AML-193 (cell line): ENCODE results near the gene MMP26.
"Not testable (repeated sequence)": the region's sequence is repeated elsewhere in the genome, so short reads cannot be mapped to it uniquely, and the experiment has no call there.

Source experiments
- DNase-seq, 2 experiments: peaks; one replicate each; lab custom pipeline; 2025; lab: John Stamatoyannopoulos, UW

Gene MMP26

DNA sequence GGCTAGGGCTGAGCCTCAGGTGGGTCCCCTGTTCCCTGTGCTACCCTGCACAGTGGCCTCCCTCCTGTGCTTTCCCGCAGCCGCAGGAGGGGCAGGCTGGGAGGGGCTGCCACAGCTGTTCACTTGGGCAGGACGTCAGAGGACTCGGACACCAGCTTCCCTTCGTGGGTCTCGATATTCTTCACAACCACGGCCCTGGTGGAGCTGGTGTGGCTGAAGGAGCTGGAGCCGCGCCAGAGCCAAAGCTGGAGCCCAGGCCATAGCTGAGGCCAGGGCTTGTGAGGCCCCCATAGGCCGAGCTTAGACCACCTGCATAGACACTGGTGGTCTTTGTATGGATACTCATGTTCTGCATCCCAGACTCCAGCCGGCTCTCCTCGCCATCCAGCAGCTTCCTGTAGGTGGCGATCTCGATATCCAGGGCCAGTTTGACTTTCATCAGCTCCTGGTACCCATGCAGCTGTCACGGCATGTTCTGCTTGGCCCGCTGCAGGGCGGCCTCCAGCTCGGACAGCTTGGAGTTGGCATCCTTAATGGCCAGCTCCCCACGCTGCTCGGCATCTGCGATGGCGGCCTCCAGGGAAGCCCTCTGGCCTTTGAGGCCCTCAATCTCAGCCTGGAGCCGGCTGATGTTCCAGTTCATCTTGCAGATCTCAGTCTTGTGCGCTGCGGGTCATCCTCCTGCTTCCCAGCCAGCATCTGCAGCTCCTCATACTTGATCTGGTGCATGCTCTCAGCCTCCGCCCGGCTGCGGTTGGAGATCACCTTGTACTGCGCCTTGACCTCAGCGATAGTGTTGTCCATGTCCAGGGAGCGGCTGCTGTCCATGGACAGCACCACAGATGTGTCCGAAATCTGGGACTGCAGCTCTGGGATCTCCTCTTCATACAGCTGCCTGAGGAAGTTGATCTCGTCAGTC is 18.3 kb downstream of the MMP26 start:
- not testable (repeated sequence) for DNase-seq

DNA sequence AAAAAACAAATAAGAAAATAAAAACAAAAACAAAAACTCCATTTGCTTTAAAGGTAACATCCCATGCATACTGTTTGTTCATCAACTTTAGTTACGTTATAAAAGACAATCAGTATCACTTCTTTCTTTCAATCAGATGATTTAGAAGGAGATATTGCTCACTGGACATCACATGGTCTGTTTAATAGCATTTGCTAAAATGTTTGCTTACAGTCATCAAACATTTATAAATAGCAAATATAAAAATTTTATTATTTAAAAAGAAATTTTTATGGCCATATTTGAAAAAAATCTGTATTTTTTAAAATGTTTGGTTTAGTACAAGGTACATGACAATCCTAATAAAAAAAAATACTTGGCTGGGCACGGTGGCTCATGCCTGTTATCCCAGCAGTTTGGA is 22.6 kb downstream of the MMP26 start:
- DNase-seq: no peak

- DNase-seq: no peak
Observed at GRCh38 chr11:4740735-4741134, 36.2 kb downstream of the MMP26 start.

DNA sequence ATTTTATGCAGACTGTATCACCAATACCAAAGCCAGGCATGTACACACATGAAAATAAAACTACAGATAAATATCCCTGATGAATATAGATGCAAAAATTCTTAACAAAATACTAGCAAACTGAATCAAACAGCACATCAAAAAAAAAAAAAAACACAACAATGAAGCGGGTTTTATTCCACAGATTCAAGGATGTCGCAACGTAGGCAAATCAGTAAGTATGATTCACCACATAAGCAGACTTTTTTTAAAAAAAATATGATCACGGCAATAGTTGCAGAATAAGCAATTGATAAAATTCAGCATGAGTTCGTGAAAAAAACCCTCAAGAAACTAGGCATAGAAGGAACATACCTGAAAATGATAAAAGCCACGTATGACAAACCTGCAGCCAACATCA is 43.9 kb downstream of the MMP26 start:
- no peak for DNase-seq

DNA sequence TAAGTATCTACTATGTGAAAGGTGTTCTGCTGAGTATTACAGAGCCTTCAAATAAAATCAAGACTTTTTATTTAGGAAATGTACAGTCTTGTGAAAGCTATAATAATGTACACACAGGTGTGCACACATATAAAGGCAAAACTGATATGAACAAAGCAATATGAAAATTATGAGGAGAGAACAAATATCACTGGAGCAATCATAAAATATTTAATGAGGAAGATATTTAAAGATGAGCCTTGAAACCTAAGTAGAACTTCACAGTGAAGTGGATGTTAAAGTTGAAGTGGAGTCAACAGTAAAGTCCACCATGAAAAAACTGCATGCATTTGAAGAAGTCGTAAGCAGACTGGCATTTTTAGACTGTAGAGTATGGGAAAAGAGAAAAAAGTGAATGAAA is 46.6 kb downstream of the MMP26 start:
- no peak for DNase-seq
